Esophagus squamous epithelium (tissue), 5 donors: ENCODE measurements around the gene WDR82. TPM values are rescaled to one million over a fixed set of nuclear protein-coding genes. Genes with fewer than 3 reads are reported as not detected.
A peak's percentile ranks its signal among the peaks of the same experiment; 100 is the strongest.

Experiments used
- DNase-seq: peaks from one replicate; lab custom pipeline; 2025; lab: John Stamatoyannopoulos, UW
- H3K27ac ChIP-seq, 4 donors: fragments of 200-600 bp; sonication (generic); one replicate each; pipeline ENCODE4 v1.5.1; 2016 to 2019; ENCODE audit warnings: mild to moderate bottlenecking in 1 of 4
- H3K27me3 ChIP-seq, 4 donors: fragments of 200-600 bp; sonication (generic); 1 replicate in 3 of 4; 2 replicates in 1 of 4; pipeline versions ENCODE4 v1.5.1 to v1.6.0; 2017 to 2021; ENCODE audit warnings: antibody characterized with exemption in 1 of 4
- H3K36me3 ChIP-seq, 3 donors: fragments of 200-600 bp; sonication (generic); one replicate each; pipeline ENCODE4 v1.5.1; 2016 to 2019
- H3K4me1 ChIP-seq, 3 donors: fragments of 200-600 bp; sonication (generic); one replicate each; pipeline ENCODE4 v1.5.1; 2017 to 2019
- H3K4me3 ChIP-seq, 4 donors: fragments of 200-600 bp; sonication (generic); 1 replicate in 3 of 4; 2 replicates in 1 of 4; pipeline ENCODE4 v1.5.1; 2016 to 2019; ENCODE audit warnings: mild to moderate bottlenecking in 2 of 4, moderate library complexity in 1 of 4
- H3K9me3 ChIP-seq, 3 donors: fragments of 200-600 bp; sonication (generic); one replicate each; pipeline ENCODE4 v1.5.1; 2016 to 2019
- POLR2A ChIP-seq, 4 donors: fragments of 450-650 bp; IDR thresholded peaks; one replicate each; pipeline ENCODE4 v1.6.1; 2017; ENCODE audit warnings: antibody characterized with exemption in 4 of 4, mild to moderate bottlenecking in 4 of 4, moderate library complexity in 3 of 4
- WGBS, 2 donors: methylation state at CpG; one replicate each; pipeline ENCODE4 v1.1.5; 2018; 5-methylcytosine and 5-hydroxymethylcytosine counted together
- intact Hi-C: fragments of 100-400 bp; cut with DNase I; formaldehyde crosslinking; loops from one replicate; pipeline ENCODE4 v1.15.0; 2022
- total RNA-seq, 4 donors: library from RNA; depleted of rRNA; stranded (reverse); fragments of >200 nt; gene quantifications; one replicate each; pipeline ENCODE4 v1.1.0, GENCODE V29; 2016
- TF ChIP-seq, protein P1 (sequence below), 6 experiments: fragments of 450-650 bp in 4 of 6; fragments of 200-600 bp in 2 of 6; sonication (generic) in 2 of 6; IDR thresholded peaks; one replicate each; pipeline ENCODE4 v1.5.1; 2016 to 2019; ENCODE audit warnings: antibody characterized with exemption in 6 of 6, mild to moderate bottlenecking in 4 of 6, moderate library complexity in 4 of 6
- donor health status: DM: yes; HTN: yes; CAD: no.

The WDR82 gene
- total RNA-seq, 4 donors from 2014 or later: 42.7 to 58.7 (median 52.9) TPM

DNA sequence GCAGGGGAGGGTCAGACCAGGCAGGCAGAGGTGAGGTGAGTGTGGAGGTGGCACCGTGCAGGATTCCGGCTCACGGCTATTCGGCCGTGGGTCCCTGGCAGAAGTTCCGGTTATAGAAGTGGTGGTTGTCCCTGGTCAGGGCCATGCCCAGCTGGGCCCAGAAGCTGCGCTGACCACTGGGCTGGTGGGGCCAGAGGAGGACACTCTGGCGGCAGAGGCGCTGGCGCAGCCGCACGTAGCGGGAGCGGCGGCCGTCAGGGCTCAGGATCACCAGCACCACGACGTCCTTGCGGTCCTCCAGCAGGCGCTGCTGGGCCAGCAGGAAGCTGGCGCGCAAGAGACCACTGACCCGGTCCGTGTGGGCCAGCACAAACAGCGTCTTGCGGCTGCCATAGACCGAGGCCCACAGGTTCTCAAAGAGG lies 57.3 kb downstream of the WDR82 start:
- Histone ChIP-seq H3K36me3 (peaks cover 0 to under 1% (median 0%) of the 10 kb centered on the region in 3 donors), H3K4me3 (no peak overlapping the region), H3K27me3 (no peaks in the 10 kb centered on the region), H3K4me1 (peaks cover 30 to 60% (median 40%) of the 10 kb centered on the region in 3 donors), H3K9me3 (no peaks in the 10 kb centered on the region), H3K27ac (no peak overlapping the region)
- WGBS, 2 donors: 94 to 95% methylated on average over 7 to 26 of the region's 27 CpGs
- intact Hi-C loops: loop anchor here (5.0 kb wide), 1 partner anchor 121 kb away; no protein-coding TSS in a partner anchor
- TF ChIP-seq POLR2A (IDR thresholded peaks at IDR 0.05): no peak
- TF ChIP-seq, protein P1, sequence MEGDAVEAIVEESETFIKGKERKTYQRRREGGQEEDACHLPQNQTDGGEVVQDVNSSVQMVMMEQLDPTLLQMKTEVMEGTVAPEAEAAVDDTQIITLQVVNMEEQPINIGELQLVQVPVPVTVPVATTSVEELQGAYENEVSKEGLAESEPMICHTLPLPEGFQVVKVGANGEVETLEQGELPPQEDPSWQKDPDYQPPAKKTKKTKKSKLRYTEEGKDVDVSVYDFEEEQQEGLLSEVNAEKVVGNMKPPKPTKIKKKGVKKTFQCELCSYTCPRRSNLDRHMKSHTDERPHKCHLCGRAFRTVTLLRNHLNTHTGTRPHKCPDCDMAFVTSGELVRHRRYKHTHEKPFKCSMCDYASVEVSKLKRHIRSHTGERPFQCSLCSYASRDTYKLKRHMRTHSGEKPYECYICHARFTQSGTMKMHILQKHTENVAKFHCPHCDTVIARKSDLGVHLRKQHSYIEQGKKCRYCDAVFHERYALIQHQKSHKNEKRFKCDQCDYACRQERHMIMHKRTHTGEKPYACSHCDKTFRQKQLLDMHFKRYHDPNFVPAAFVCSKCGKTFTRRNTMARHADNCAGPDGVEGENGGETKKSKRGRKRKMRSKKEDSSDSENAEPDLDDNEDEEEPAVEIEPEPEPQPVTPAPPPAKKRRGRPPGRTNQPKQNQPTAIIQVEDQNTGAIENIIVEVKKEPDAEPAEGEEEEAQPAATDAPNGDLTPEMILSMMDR (IDR thresholded peaks at IDR 0.05): no peak
- no peak for DNase-seq

DNA sequence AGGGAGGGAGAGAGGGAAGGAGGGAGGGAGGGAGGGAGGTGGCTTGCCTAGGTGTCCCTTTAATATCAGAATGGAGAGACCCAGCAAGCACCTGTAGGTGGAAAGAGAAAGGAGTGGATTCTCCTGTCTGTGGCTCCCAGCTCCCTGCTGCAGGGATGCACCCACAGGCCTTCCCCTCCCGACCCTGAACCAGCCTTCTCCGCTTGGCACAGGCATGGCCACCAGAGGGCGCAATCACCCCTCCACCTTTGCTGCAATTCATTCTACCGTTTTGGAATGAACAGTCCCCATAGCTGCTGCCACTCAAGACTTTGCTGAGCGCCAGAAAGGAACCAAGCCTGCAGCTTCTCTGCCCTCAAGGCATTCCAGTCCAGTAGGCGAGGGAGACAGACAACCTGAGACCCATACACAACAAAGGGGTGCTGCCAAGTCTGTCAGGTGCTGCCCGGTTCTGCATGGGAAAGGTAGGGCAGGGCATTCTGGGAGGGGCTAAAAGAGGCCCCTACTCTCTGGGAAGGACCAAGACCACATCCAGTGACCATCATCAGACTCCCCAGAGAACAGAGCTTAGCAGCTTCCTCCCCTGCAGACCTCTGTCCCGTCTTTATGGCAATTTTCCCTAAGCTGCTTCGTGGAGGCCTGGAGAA lies 57.9 kb downstream of the WDR82 start:
- H3K27me3 ChIP-seq: no peaks in the 10 kb centered on the region
- TF ChIP-seq, protein P1 (IDR thresholded peaks at IDR 0.05): peak; percentile 85 to 96 (median 90)
- TF ChIP-seq POLR2A (IDR thresholded peaks at IDR 0.05): no peak
- intact Hi-C loops: loop anchor here (5.0 kb wide), 1 partner anchor 122 kb away; no protein-coding TSS in a partner anchor
- H3K9me3 ChIP-seq: no peaks in the 10 kb centered on the region
- H3K36me3 ChIP-seq: peaks cover 0 to 7% (median 0%) of the 10 kb centered on the region in 3 donors
- no peak for DNase-seq
- H3K27ac ChIP-seq: no peak overlapping the region
- H3K4me1 ChIP-seq: peaks cover 33 to 64% (median 41%) of the 10 kb centered on the region in 3 donors
- WGBS, 2 donors: 25 to 35% methylated on average over 4 to 8 of the region's 9 CpGs
- no peak overlapping the region for H3K4me3 ChIP-seq

DNA sequence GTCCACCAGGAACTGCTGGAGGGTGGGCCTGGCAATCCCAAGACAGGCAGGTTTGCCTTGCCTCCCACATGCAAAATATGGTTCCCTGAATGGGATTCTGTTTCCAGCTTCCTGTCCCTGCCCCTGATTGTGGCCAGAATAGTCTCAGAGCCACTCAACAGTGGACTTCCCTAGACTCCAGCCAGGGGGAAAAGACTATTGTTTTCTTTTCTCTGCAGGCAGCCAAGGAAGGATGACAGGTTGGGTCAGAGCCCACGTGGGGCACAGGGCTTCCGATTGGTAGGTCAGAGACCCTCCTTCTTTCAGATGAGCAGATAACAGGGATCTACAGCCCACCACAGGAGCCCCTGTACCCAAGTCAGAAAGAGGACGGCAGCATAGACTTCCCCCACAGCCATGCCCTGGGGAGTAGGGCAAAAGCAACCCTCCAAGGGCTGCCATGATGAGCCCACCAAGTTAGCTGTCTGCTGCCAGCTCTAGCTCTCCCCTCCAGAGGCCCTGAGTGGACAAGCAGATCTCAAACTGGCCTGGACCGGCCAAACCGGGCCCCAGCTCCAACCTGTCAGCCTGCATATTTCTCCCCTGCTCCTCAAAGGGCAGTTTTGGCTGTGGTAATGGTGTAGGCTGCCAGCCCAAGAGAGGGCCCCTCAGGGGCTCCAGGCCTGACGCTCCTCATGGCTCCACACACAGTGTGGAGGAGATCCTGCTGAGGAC lies 59.4 kb downstream of the WDR82 start:
- no peaks in the 10 kb centered on the region for H3K27me3 ChIP-seq
- H3K36me3 ChIP-seq: peaks cover 0 to 21% (median 8%) of the 10 kb centered on the region in 3 donors
- TF ChIP-seq, protein P1 (IDR thresholded peaks at IDR 0.05): peak in 1 of 6 experiments; percentile 15
- no peak for TF ChIP-seq POLR2A (IDR thresholded peaks at IDR 0.05)
- intact Hi-C loops: no loop called here
- peak overlapping the region; percentile 81 to 91 (median 86) for H3K27ac ChIP-seq
- peaks cover 33 to 64% (median 41%) of the 10 kb centered on the region in 3 donors for H3K4me1 ChIP-seq
- DNase-seq: no peak
- 10% methylated on average over 2 of the region's 6 CpGs; no CpG with 5 or more reads in 1 of the 2 donors for WGBS, 2 donors
- H3K9me3 ChIP-seq: no peaks in the 10 kb centered on the region
- no peak overlapping the region for H3K4me3 ChIP-seq

DNA sequence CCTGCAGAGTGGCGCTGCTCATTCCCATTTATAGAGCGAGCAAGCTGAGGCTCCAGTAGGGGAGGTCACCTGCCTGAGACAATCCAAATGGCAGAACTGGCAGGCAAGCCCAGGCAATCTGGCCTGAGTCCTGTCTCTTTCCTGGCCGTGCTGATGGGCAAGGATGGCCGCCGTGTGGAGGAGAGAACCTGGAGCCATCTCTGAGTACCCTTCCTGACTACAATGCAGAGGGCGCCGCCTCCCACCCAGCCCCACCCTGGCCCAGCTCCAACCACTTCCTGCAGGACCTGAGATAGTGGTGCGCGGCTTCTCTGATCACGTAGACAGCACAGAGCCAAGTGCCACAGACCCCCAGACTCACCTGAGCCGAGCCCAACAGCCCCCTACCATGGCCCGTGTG lies 60.0 kb downstream of the WDR82 start:
- intact Hi-C loops: no loop called here
- DNase-seq: no peak
- WGBS, 2 donors: 60 to 85% methylated on average over 1 to 2 of the region's 12 CpGs
- TF ChIP-seq, protein P1 (IDR thresholded peaks at IDR 0.05): no peak
- TF ChIP-seq POLR2A (IDR thresholded peaks at IDR 0.05): no peak
- Histone ChIP-seq H3K4me1 (peaks cover 33 to 64% (median 41%) of the 10 kb centered on the region in 3 donors), H3K36me3 (peaks cover 0 to 27% (median 11%) of the 10 kb centered on the region in 3 donors), H3K27ac (peak overlapping the region; percentile 81 to 91 (median 86)), H3K9me3 (no peaks in the 10 kb centered on the region), H3K4me3 (no peak overlapping the region), H3K27me3 (no peaks in the 10 kb centered on the region)

DNA sequence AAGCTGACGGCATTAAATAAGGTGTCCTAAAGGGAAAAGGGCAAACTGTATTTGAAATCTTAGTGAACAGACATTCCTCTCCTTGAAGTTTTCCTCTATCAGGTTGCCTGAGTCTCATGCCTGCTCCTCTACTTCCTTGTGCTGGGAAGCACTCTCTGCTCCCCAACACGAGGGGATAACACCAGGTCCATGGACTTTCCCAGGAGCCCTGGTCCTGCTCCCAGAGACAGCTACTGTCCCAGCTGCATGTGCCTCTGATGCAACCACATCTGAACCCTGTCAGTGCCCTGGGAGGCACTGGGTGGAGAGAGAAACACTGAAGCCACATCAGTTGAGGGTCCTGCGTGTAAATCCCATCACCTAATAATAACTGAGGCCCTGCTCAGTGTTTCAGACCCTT lies 60.4 kb downstream of the WDR82 start:
- intact Hi-C loops: no loop called here
- 72 to 82% methylated on average over 3 of the region's 3 CpGs for WGBS, 2 donors

More for the DNA sequence above, 60.4 kb downstream of the WDR82 start:
- Histone ChIP-seq H3K4me1 (peaks cover 33 to 64% (median 41%) of the 10 kb centered on the region in 3 donors), H3K27me3 (no peaks in the 10 kb centered on the region), H3K36me3 (peaks cover under 1 to 31% (median 11%) of the 10 kb centered on the region in 3 donors), H3K27ac (peak overlapping the region; percentile 81 to 91 (median 86)), H3K9me3 (no peaks in the 10 kb centered on the region), H3K4me3 (no peak overlapping the region)
- no peak for DNase-seq
- TF ChIP-seq, protein P1 (IDR thresholded peaks at IDR 0.05): no peak
- TF ChIP-seq POLR2A (IDR thresholded peaks at IDR 0.05): no peak
